Keratinocyte (primary cell): ENCODE measurements around the gene EXOC6B. TPM values are rescaled to one million over a fixed set of nuclear protein-coding genes. Genes with fewer than 3 reads are reported as not detected.

ENCODE experiments used
- DNase-seq: peaks from one replicate; pipeline ENCODE4 v3.0.0-alpha.2; 2011; ENCODE audit warnings: low read depth, missing footprints, low spot score
- FAIRE-seq: peaks from 2 replicates; lab custom pipeline; 2011; peaks lifted over from hg19 to GRCh38; lab: Jason Lieb, UNC
- H2AFZ ChIP-seq: 2 replicates; pipeline ENCODE4 v1.6.0; 2012; ENCODE audit warnings: low read length, control low read depth, inconsistent platforms; ENCODE audit not compliant: control insufficient read depth
- H3K27ac ChIP-seq: 2 replicates; pipeline ENCODE4 v1.5.1; 2011; ENCODE audit warnings: low read length; ENCODE audit not compliant: control insufficient read depth, insufficient read depth
- H3K27me3 ChIP-seq: 3 replicates; pipeline ENCODE4 v1.6.0; 2011; ENCODE audit warnings: low read length; ENCODE audit not compliant: control insufficient read depth, insufficient read depth; ENCODE audit errors: extremely low read depth
- H3K36me3 ChIP-seq, 2 experiments: 2 replicates in 1 of 2; 3 replicates in 1 of 2; pipeline ENCODE4 v1.5.1; 2011; ENCODE audit warnings: low read length in 2 of 2, mild to moderate bottlenecking in 1 of 2; ENCODE audit not compliant: control insufficient read depth in 2 of 2, insufficient read depth in 2 of 2; ENCODE audit errors: extremely low read depth in 1 of 2
- H3K4me1 ChIP-seq: 3 replicates; pipeline ENCODE4 v1.5.1; 2011; ENCODE audit warnings: low read length; ENCODE audit not compliant: control insufficient read depth, insufficient read depth; ENCODE audit errors: extremely low read depth
- H3K4me2 ChIP-seq: 3 replicates; pipeline ENCODE4 v1.6.0; 2011; ENCODE audit warnings: low read depth, low read length; ENCODE audit not compliant: control insufficient read depth, insufficient read depth; ENCODE audit errors: extremely low read depth
- H3K4me3 ChIP-seq, 3 experiments: fragments of 200-600 bp in 1 of 3; sonication (generic) in 1 of 3; 2 replicates in 2 of 3; 3 replicates in 1 of 3; pipeline ENCODE4 v1.5.1; 2011 to 2016; ENCODE audit warnings: low read length in 3 of 3, mild to moderate bottlenecking in 3 of 3, control low read depth in 2 of 3, inconsistent platforms in 1 of 3, low read depth in 1 of 3, mixed read lengths in 1 of 3, mixed run types in 1 of 3, moderate library complexity in 1 of 3; ENCODE audit not compliant: control insufficient read depth in 2 of 3, insufficient read depth in 2 of 3; ENCODE audit errors: extremely low read depth in 1 of 3
- H3K79me2 ChIP-seq: 2 replicates; pipeline ENCODE4 v1.6.0; 2012; ENCODE audit warnings: low read length; ENCODE audit not compliant: control insufficient read depth, insufficient read depth
- H3K9ac ChIP-seq: 3 replicates; pipeline ENCODE4 v1.6.0; 2011; ENCODE audit warnings: low read length; ENCODE audit not compliant: control insufficient read depth, insufficient read depth; ENCODE audit errors: extremely low read depth
- H3K9me1 ChIP-seq: 3 replicates; pipeline ENCODE4 v1.6.0; 2011; ENCODE audit warnings: low read length; ENCODE audit not compliant: control insufficient read depth, insufficient read depth; ENCODE audit errors: extremely low read depth
- H3K9me3 ChIP-seq: 2 replicates; pipeline ENCODE4 v1.5.1; 2012; ENCODE audit warnings: low read depth, low read length; ENCODE audit not compliant: control insufficient read depth
- H4K20me1 ChIP-seq: 3 replicates; pipeline ENCODE4 v1.6.0; 2011; ENCODE audit warnings: low read length; ENCODE audit not compliant: control insufficient read depth, insufficient read depth; ENCODE audit errors: extremely low read depth
- CTCF ChIP-seq, 3 experiments: IDR thresholded peaks in 1 of 3; conservative IDR thresholded peaks in 1 of 3; optimal IDR thresholded peaks in 1 of 3; 2 replicates in 2 of 3; 3 replicates in 1 of 3; pipeline versions ENCODE3 to v1.5.1; 2011; ENCODE audit warnings: low read length in 3 of 3, mild to moderate bottlenecking in 3 of 3, moderate library complexity in 2 of 3, control low read depth in 1 of 3, inconsistent platforms in 1 of 3; ENCODE audit not compliant: insufficient read depth in 2 of 3; ENCODE audit errors: extremely low read depth in 1 of 3
- EZH2 ChIP-seq: IDR thresholded peaks from one replicate; pipeline ENCODE4 v1.6.1; 2012; ENCODE audit warnings: inconsistent platforms, mild to moderate bottlenecking, low read length, moderate library complexity
- dilution Hi-C: fragments of 300-500 bp; cut with MboI; formaldehyde crosslinking; loops from one replicate; pipeline ENCODE4 v1.7.0; 2020; ENCODE audit warnings: low sequenced_read_pairs; ENCODE audit not compliant: extremely low pct_ligation_motif_present
- polyA plus RNA-seq, 5 experiments: library from polyadenylated mRNA; depleted of rRNA in 3 of 5; stranded (reverse) in 3 of 5; stranded (forward) in 1 of 5; unstranded in 1 of 5; fragments of >200 nt; gene quantifications; 1 replicate in 1 of 5; 2 replicates in 3 of 5; 3 replicates in 1 of 5; pipeline versions ENCODE4 v1.2.1 to v1.2.3, GENCODE V29; 2011 to 2012; ENCODE audit warnings: missing spikeins in 2 of 5, low read depth in 1 of 5, low replicate concordance in 1 of 5

The EXOC6B gene
- polyA plus RNA-seq, 1 donor (not counting 4 experiments of a cell fraction or from before 2014, with no cell fraction given), result 37.3 TPM

- Histone ChIP-seq H3K27ac (no peak overlapping the region), H2AFZ (no peak overlapping the region), H3K4me2 (no peak overlapping the region), H3K4me1 (no peaks in the 10 kb centered on the region), H3K9ac (no peak overlapping the region), H3K36me3 (peaks cover 0 to 2% of the 10 kb centered on the region in 2 experiments), H3K9me3 (no peaks in the 10 kb centered on the region), H3K27me3 (no peaks in the 10 kb centered on the region), H3K4me3 (no peak overlapping the region), H3K79me2 (no peaks in the 10 kb centered on the region), H4K20me1 (no peaks in the 10 kb centered on the region), H3K9me1 (no peaks in the 10 kb centered on the region)
- dilution Hi-C loops, result no loop called here
- TF ChIP-seq EZH2 (no peak), CTCF (optimal IDR thresholded peaks at IDR 0.05 in 1 of 3, IDR thresholded peaks at IDR 0.05 in 1 of 3, conservative IDR thresholded peaks at IDR 0.05 in 1 of 3; ENCODE audit: extremely low read depth in 1 of 3, insufficient read depth in 2 of 3, low read length in 3 of 3) (no peak)
- FAIRE-seq (no peak), DNase-seq (no peak)
These were observed 495.2 kb downstream of the EXOC6B start for GRCh38 chr2:72330652-72331051.

GRCh38 chr2:72326759-72327158 lies 499.1 kb downstream of the EXOC6B start:
- H3K9me3 ChIP-seq, result no peaks in the 10 kb centered on the region
- no peak overlapping the region for H3K4me3 ChIP-seq
- H3K36me3 ChIP-seq, result no peaks in the 10 kb centered on the region
- no peak for DNase-seq
- H4K20me1 ChIP-seq, result no peaks in the 10 kb centered on the region
- H3K9ac ChIP-seq, result no peak overlapping the region
- no peaks in the 10 kb centered on the region for H3K9me1 ChIP-seq
- H3K4me2 ChIP-seq, result no peak overlapping the region
- no peak overlapping the region for H2AFZ ChIP-seq
- no peak for FAIRE-seq
- dilution Hi-C loops, result no loop called here
- no peaks in the 10 kb centered on the region for H3K4me1 ChIP-seq
- no peak for TF ChIP-seq CTCF (optimal IDR thresholded peaks at IDR 0.05 in 1 of 3, IDR thresholded peaks at IDR 0.05 in 1 of 3, conservative IDR thresholded peaks at IDR 0.05 in 1 of 3; ENCODE audit: extremely low read depth in 1 of 3, insufficient read depth in 2 of 3, low read length in 3 of 3)
- TF ChIP-seq EZH2, result no peak
- H3K27ac ChIP-seq, result no peak overlapping the region
- H3K27me3 ChIP-seq, result no peaks in the 10 kb centered on the region
- H3K79me2 ChIP-seq, result no peaks in the 10 kb centered on the region
